SH-SY5Y (cell line): ENCODE measurements around the gene CHN2.

ENCODE experiments used
- GATA2 ChIP-seq: IDR thresholded peaks from 2 replicates; pipeline ENCODE4 v1.6.1; 2011; ENCODE audit warnings: mild to moderate bottlenecking, low read depth, low read length
- GATA3 ChIP-seq: IDR thresholded peaks from 2 replicates; pipeline ENCODE4 v1.6.1; 2011; ENCODE audit warnings: low read depth, mild to moderate bottlenecking, low read length, moderate library complexity

CHN2 gene

GRCh38 chr7:29328045-29328444 is 133.5 kb downstream of the CHN2 start:
- TF ChIP-seq GATA3 = no peak
- no peak for TF ChIP-seq GATA2

DNA sequence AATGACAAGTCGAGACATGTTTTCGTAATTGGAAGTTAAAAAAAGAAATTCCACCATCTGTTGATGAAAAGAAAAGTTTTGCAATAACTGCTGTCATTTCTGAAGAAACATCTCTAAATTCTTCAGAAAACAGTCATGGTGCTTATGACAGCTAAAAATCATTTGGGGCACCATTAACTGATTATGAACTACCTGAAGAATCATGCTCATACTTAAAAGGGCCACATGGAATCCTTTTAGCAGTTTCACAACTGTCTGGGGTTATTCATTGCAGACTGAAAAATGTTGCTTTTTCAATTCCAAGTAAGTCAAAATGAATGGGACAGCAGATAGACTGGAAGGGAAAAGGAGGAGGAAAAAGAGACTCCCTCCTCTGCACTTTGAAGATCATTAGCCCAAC is 134.2 kb downstream of the CHN2 start:
- TF ChIP-seq GATA3 (no peak), GATA2 (no peak)

DNA sequence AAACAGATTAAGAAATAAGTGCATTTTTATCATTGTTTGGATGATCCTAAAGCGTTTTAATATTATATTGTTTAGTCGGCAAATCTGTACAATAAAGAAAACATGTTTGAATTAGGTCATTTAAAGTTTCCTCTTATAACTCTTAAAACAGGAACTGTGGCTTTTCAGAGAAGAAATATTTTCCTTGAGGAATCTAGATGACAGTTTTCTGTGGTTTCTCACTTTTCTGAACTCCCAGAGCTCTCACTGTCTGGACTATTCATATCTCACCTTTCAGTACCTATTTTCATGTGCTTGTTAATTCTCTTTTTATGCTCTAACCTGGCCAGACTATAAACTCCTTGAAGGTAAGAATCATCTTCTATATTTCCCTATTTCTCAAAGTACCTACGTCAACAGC is 135.1 kb downstream of the CHN2 start:
- TF ChIP-seq GATA2 = no peak
- no peak for TF ChIP-seq GATA3

DNA sequence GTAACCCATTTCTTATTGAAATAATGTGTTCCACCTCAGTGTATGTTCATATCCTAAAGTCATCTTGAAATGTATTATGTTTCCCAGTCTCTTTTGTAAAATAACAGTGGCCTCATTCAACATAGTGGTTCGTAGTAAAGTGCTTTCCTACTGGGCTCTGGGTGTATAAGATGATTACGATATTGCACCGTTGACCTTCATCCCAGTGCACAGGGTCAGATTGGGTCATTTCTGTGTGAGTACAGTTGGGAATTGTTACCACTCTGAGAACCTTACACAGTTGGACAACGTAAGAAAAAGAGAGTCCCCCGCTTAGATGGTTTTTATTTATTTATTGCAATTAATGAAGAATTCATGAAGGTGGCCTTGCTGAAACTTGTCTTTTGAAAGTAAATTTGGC is 135.6 kb downstream of the CHN2 start:
- TF ChIP-seq GATA2 = no peak
- TF ChIP-seq GATA3 = no peak

DNA sequence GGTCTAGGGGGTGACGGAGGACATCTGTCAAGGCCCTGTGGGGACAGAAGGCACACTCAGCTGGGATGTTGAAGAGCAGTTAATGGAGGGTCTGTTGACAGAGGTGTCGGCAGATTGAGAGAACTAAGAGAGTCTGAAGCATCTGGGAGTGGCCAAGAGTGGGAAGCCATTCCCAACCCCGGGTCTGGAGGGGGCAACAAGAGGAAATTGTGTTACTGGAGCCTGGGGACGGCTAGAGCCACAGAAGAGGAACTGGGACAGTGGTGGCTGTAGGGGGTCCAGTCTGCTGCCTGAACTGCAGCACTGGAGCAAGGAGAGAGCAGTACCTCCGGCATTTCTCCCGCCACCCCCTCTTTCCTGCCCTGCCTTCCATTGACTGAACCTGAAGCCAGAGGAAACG is 136.6 kb downstream of the CHN2 start:
- TF ChIP-seq GATA2 (no peak), GATA3 (no peak)

- TF ChIP-seq GATA2 (no peak), GATA3 (no peak)
These were observed 137.7 kb downstream of the CHN2 start for GRCh38 chr7:29332042-29332811.

DNA sequence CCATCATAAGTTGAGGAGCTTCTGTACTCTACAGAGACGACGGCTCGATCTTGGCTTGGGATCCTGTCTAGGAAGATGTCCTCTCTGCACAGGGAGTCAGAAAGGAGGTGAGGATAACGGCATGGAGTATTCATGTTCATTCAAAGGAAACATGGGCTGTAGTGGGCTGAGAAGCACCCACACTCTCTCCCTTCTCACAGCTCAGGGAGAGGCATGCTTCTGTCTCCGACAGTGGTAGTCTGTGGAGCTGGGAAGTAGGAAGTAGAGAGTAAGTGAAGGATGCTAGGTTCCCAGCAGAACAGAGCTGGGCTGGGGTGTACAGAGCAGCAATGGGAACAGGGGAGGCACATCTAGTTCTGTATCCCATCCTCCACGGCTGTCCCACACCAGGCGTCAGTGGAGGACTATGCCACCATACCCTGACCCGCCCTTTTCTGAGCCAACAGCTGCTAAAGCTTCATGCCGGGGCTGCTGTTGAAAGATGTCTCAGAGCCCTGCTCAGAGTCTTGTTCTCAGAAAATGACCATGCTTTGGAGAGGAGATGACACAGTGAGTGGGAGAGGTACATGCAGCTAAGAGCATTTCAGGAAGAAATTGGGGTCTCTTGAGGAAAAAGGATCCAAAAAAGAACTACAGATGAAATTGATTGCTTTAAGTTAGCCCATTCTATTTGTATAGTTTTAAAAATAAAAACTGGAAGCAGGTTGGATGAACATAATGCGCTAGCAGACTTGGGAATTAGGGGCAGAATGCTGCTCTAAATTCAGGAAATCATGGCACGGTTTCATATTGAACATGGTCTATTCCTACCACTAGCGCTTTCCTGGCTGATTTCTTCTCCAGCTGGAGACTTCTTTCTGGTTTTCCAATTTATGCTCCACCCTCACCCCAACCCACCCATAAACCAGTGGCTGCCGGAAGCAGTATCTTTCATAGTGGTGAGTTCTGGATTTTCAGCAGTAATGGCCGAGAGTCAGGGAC is 138.6 kb downstream of the CHN2 start:
- TF ChIP-seq GATA3 = no peak
- TF ChIP-seq GATA2 = no peak

DNA sequence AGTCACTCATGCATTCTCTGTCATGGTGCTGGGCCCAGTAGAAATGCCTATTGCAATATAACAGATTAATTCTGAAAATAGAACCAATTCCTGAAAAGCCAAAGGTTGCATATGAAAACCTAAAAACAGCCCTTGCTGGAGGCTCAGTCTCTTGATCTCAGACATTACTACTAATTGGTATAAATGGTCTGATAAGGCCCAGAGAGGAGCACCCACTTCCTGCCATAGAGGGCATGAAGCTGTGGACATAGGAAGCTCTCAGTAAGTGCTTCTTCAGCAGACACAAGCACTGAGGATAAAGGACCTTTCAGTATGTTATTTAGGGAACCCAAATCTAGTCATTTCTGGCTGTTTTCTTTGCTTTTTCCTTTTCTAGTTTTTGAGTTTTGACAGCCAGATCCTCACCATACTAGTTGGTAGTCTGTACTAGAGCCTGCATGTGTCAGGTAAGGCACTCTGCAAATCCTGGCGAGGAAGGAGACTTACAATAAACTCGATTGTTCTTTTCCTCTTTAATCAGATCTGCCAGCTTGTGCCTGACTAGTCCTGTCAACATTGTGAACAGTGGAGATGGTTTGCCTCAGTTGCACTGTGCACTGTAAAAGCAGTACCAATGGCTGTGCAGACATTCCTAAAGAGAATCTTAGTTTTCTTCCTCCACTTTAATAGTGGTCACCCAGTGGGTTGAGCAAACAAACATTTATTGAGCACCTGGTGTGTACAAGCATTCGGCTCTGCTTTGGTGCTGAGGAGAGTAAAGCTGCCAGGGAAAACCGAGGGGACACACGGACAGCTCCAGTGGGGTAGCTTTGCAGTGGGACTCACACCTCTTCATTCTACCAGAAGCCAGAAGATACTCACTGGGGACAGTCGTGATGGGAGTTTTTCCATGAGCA is 140.9 kb downstream of the CHN2 start:
- no peak for TF ChIP-seq GATA3
- TF ChIP-seq GATA2 = 0 out of 2 replicates have a peak, but pooled peaks have one; percentile 27

DNA sequence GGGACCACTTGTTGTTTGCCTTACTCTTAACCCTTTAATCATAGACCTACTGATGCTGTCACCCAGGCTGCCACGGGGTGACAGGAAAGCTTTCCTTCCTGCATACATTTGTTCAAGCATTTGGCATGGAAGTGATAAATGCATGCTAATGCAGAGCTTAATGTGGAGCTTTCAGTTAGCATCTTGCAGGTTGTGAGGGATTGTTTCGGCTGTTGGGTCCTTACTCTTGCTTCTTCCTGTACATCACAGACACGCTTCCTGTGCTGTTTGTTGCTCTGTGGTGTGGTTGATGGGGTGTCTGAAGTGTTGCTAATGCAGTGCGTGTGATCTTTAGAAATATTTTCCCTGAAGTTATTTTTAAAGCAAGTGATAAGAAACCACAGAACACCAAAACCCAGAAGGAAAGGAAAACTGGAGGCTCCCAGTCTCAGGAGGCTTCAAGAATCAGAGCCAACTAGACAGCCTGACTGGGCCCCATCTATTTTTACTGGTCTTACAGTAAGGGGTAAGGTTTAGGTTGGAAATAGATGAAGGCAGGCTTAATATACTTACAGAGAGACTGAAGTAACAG is 143.1 kb downstream of the CHN2 start:
- TF ChIP-seq GATA2 = no peak
- TF ChIP-seq GATA3 = no peak

DNA sequence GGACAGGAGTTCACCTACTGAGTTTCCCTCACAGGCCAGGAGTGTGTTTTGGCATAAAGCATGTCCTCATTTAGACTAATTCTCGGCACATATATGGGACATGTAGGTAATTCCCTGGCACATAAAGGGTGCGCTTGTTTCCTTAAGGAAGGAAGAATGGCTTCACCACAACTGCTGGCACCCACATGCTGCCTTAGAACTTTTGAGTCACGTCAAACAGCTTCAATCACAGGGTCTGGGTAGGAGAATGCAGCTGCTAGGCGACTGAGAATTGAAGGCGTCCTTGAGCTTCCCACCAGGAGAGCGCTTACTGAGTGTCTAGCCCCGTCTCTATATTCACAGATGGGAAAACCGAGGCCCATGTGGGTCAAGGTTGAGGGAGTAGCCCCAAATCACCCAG is 146.1 kb downstream of the CHN2 start:
- TF ChIP-seq GATA3 (no peak), GATA2 (no peak)

GRCh38 chr7:29341156-29341555 is 146.6 kb downstream of the CHN2 start:
- no peak for TF ChIP-seq GATA3
- no peak for TF ChIP-seq GATA2

DNA sequence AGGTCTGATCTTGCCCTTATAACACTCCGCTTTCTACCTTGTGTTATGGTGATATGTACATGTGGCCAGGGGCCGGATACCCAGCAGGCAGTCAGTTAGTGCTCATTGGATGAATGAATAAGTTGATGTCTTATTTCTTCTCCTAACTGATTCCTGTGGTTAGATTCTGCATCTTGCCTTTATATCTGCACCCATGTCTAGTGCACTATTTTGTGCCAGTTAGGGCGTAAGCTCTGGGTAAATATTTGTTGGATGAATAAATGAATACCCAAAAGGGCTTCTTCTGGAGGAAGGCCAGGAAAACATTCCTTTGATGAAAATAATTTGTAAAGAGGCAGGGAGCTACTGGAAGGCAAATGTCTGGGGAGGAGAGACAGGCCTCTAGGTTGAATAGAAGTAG is 148.2 kb downstream of the CHN2 start:
- TF ChIP-seq GATA3 (no peak), GATA2 (no peak)

DNA sequence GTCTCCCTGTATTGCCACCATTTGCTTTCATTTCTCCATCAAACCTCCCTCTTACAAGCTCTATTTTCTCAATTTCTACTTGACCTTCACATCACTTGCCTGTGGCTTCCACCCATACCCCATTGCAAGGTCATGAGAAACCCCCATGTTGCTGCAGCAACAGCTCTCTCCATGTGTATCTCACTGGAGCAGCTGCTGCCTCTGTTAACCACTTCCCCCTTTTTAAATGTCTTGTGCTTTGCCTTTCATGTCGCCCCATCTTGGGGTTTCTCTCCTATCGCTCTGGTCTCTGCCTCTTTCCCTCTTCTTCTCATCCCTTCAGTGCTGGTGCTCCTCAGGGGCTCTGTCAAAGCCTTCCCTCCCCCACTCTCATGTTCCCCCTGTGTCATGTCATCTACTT is 148.8 kb downstream of the CHN2 start:
- TF ChIP-seq GATA2 (no peak), GATA3 (no peak)

DNA sequence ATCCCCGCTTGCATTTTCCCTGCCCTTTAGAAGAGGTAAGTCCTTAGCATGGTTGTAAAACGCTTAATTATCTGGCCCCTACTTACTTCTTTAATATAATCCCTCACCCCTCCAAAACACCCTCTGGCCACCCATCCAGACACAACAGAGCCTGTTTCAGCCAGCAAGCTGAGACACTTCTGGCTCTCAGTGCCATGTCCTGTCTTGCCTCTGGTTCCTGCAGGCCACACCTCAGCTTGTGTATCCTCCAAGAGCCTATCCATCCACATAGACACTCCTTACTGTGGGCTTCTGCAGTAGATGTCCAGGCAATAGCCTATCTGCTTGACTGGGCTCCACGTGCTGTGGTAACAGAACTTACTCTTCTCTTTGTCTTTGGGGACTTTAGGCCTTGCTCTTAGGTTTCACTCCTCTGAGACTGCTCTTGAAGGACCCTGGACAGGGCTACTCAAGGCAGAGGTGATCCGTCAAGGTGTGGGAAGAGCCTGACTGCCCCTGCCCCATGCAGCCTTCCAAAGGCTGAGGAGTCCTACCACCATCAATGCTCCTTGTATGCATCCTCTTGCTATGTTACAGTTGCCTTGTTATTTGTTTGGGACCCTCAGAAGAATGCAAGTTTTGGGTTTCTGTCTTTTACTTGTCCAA is 149.9 kb downstream of the CHN2 start:
- TF ChIP-seq GATA3 (no peak), GATA2 (no peak)
